ENCODE data around the gene JAKMIP1.

Gene JAKMIP1

GRCh38 chr4:6114601-6115000 is 85.7 kb downstream of the JAKMIP1 start:
- Histone ChIP-seq H3K27ac (ENCODE audit: low read depth, low read length) (no peak overlapping the region), H3K9ac (ENCODE audit: low read length) (no peak overlapping the region), H3K27me3 (ENCODE audit: control insufficient read depth, insufficient read depth, low read length) (no peaks in the 10 kb centered on the region; the same call in 1 of the 2 replicates), H3K9me3 (ENCODE audit: control insufficient read depth, insufficient read depth, low read depth, low read length) (no peaks in the 10 kb centered on the region), H3K36me3 (ENCODE audit: control insufficient read depth, insufficient read depth, low read length) (no peaks in the 10 kb centered on the region), H3K4me1 (ENCODE audit: control insufficient read depth, insufficient read depth, low read length) (peaks cover 31% of the 10 kb centered on the region), H3K4me3 (ENCODE audit: low read depth, low read length) (no peak overlapping the region)

GRCh38 chr4:6114181-6114580 is 86.2 kb downstream of the JAKMIP1 start:
- H3K9ac ChIP-seq (ENCODE audit: low read length), result no peak overlapping the region

DNA sequence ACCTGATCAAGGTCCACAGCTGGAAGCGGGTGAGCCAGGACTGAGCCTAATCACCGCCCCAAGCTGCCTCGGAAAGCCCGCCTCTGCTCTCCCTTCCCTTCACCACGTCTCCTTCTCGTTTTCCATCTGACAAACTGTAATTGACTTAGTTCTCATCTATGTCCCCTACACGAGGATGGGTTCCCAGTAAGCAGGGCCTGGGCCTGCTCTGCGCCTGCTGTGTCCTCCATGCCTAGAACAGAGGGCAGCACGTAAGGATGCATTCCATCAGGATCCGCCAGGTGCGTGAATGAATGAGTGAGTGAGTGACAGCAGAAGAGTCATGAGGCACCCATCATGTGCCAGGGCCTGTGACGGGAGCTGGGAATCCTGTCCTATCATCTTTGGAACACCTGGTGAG is 86.7 kb downstream of the JAKMIP1 start:
- Histone ChIP-seq H3K9ac (ENCODE audit: low read length) (no peak overlapping the region), H3K27ac (ENCODE audit: low read depth, low read length) (no peak overlapping the region), H3K4me1 (ENCODE audit: control insufficient read depth, insufficient read depth, low read length) (peaks cover 28% of the 10 kb centered on the region), H3K36me3 (ENCODE audit: control insufficient read depth, insufficient read depth, low read length) (no peaks in the 10 kb centered on the region), H3K4me3 (ENCODE audit: low read depth, low read length) (no peak overlapping the region), H3K9me3 (ENCODE audit: control insufficient read depth, insufficient read depth, low read depth, low read length) (no peaks in the 10 kb centered on the region), H3K27me3 (ENCODE audit: control insufficient read depth, insufficient read depth, low read length) (no peaks in the 10 kb centered on the region; the same call in 1 of the 2 replicates)

More at GRCh38 chr4:6114181-6114580, 86.2 kb downstream of the JAKMIP1 start:
- H3K27me3 ChIP-seq (ENCODE audit: control insufficient read depth, insufficient read depth, low read length), result no peaks in the 10 kb centered on the region; the same call in 1 of the 2 replicates
- H3K27ac ChIP-seq (ENCODE audit: low read depth, low read length), result no peak overlapping the region
- H3K36me3 ChIP-seq (ENCODE audit: control insufficient read depth, insufficient read depth, low read length), result no peaks in the 10 kb centered on the region
- no peak overlapping the region for H3K4me3 ChIP-seq (ENCODE audit: low read depth, low read length)
- peaks cover 31% of the 10 kb centered on the region for H3K4me1 ChIP-seq (ENCODE audit: control insufficient read depth, insufficient read depth, low read length)
- no peaks in the 10 kb centered on the region for H3K9me3 ChIP-seq (ENCODE audit: control insufficient read depth, insufficient read depth, low read depth, low read length)

GRCh38 chr4:6112606-6113290 is 87.6 kb downstream of the JAKMIP1 start:
- Histone ChIP-seq H3K27ac (ENCODE audit: low read depth, low read length) (no peak overlapping the region), H3K9me3 (ENCODE audit: control insufficient read depth, insufficient read depth, low read depth, low read length) (no peaks in the 10 kb centered on the region), H3K36me3 (ENCODE audit: control insufficient read depth, insufficient read depth, low read length) (no peaks in the 10 kb centered on the region), H3K9ac (ENCODE audit: low read length) (no peak overlapping the region), H3K4me1 (ENCODE audit: control insufficient read depth, insufficient read depth, low read length) (peaks cover 21% of the 10 kb centered on the region), H3K27me3 (ENCODE audit: control insufficient read depth, insufficient read depth, low read length) (no peaks in the 10 kb centered on the region; the same call in 1 of the 2 replicates), H3K4me3 (ENCODE audit: low read depth, low read length) (no peak overlapping the region)

GRCh38 chr4:6111354-6111960 is 88.9 kb downstream of the JAKMIP1 start:
- Histone ChIP-seq H3K27me3 (ENCODE audit: control insufficient read depth, insufficient read depth, low read length) (no peaks in the 10 kb centered on the region; the same call in 1 of the 2 replicates), H3K36me3 (ENCODE audit: control insufficient read depth, insufficient read depth, low read length) (no peaks in the 10 kb centered on the region), H3K27ac (ENCODE audit: low read depth, low read length) (no peak overlapping the region), H3K9ac (ENCODE audit: low read length) (no peak overlapping the region), H3K4me3 (ENCODE audit: low read depth, low read length) (no peak overlapping the region), H3K9me3 (ENCODE audit: control insufficient read depth, insufficient read depth, low read depth, low read length) (no peaks in the 10 kb centered on the region), H3K4me1 (ENCODE audit: control insufficient read depth, insufficient read depth, low read length) (peaks cover 14% of the 10 kb centered on the region)

- peaks cover under 1% of the 10 kb centered on the region; the same call in 1 of the 2 replicates for H3K9me3 ChIP-seq (ENCODE audit: control insufficient read depth, insufficient read depth, low read depth, low read length)
- H3K4me1 ChIP-seq (ENCODE audit: control insufficient read depth, insufficient read depth, low read length), result peaks cover 7% of the 10 kb centered on the region; the same call in 1 of the 2 replicates
- H3K27me3 ChIP-seq (ENCODE audit: control insufficient read depth, insufficient read depth, low read length), result no peaks in the 10 kb centered on the region; the same call in 1 of the 2 replicates
- no peak overlapping the region for H3K4me3 ChIP-seq (ENCODE audit: low read depth, low read length)
- H3K9ac ChIP-seq (ENCODE audit: low read length), result no peak overlapping the region
- H3K27ac ChIP-seq (ENCODE audit: low read depth, low read length), result no peak overlapping the region
- no peaks in the 10 kb centered on the region for H3K36me3 ChIP-seq (ENCODE audit: control insufficient read depth, insufficient read depth, low read length)
Measured at GRCh38 chr4:6110681-6111353, 89.5 kb downstream of the JAKMIP1 start.

DNA sequence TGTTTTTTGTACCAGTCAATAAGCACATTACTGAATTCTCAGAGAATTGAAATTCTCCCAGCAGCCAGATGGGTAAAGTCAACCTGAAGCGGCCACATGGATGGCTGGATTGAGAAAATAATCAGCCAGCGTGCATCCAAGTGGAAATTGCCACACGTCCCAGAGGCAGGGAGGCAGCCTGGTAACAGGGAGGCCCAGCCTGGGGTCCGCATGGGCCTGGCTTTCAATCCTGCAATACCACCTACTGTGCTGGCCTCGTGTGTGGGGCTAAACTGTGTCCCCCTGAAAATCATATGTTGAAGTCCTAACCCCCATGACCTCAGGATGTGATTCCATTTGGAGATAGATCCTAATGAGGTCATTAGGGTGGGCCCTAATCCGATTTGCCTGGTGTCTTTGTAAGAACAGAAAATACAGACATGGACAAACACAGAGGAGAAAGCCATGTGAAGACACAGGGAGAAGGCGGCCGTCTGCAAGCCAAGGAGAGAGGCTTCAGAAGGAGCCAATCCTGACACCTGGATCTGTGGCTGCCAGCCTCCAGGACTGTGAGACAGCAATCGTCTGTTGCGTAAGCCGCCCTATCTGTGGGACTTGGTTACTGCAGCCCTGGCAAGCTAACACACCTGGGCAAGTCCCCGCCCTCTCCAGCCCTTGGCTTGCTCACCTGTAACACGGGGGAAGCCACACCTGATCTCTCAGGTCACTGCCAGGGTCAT is 90.3 kb downstream of the JAKMIP1 start:
- H3K9ac ChIP-seq (ENCODE audit: low read length), result no peak overlapping the region
- peaks cover 9% of the 10 kb centered on the region for H3K9me3 ChIP-seq (ENCODE audit: control insufficient read depth, insufficient read depth, low read depth, low read length)
- no peak overlapping the region for H3K27ac ChIP-seq (ENCODE audit: low read depth, low read length)
- no peaks in the 10 kb centered on the region; the same call in 1 of the 2 replicates for H3K27me3 ChIP-seq (ENCODE audit: control insufficient read depth, insufficient read depth, low read length)
- H3K4me1 ChIP-seq (ENCODE audit: control insufficient read depth, insufficient read depth, low read length), result peaks cover 8% of the 10 kb centered on the region
- H3K36me3 ChIP-seq (ENCODE audit: control insufficient read depth, insufficient read depth, low read length), result no peaks in the 10 kb centered on the region; the same call in 1 of the 2 replicates
- H3K4me3 ChIP-seq (ENCODE audit: low read depth, low read length), result no peak overlapping the region

DNA sequence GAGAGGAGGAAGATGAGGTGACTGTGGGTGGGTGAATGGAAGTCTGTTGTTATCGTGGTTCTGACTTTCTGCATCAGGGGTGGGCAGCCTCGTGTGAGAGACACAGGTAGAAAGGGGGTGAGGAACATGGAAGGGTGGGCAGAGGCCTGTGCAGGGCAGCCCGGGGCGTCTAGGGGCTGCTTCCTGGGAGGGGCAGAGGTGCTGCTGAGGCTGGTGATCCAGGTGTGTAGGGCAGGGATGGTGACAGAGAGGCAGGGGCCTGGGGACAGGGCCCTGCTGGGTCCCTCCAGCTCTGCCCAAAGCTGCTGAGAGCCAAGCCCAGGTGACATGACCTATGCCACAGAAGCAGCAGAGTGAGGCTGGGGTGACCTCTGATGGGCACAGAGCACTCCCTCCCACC is 92.5 kb downstream of the JAKMIP1 start:
- Histone ChIP-seq H3K9me3 (ENCODE audit: control insufficient read depth, insufficient read depth, low read depth, low read length) (peaks cover 9% of the 10 kb centered on the region), H3K27me3 (ENCODE audit: control insufficient read depth, insufficient read depth, low read length) (no peaks in the 10 kb centered on the region; the same call in 1 of the 2 replicates), H3K4me3 (ENCODE audit: low read depth, low read length) (no peak overlapping the region), H3K9ac (ENCODE audit: low read length) (no peak overlapping the region), H3K36me3 (ENCODE audit: control insufficient read depth, insufficient read depth, low read length) (no peaks in the 10 kb centered on the region; the same call in 1 of the 2 replicates), H3K4me1 (ENCODE audit: control insufficient read depth, insufficient read depth, low read length) (peaks cover 14% of the 10 kb centered on the region), H3K27ac (ENCODE audit: low read depth, low read length) (no peak overlapping the region)

DNA sequence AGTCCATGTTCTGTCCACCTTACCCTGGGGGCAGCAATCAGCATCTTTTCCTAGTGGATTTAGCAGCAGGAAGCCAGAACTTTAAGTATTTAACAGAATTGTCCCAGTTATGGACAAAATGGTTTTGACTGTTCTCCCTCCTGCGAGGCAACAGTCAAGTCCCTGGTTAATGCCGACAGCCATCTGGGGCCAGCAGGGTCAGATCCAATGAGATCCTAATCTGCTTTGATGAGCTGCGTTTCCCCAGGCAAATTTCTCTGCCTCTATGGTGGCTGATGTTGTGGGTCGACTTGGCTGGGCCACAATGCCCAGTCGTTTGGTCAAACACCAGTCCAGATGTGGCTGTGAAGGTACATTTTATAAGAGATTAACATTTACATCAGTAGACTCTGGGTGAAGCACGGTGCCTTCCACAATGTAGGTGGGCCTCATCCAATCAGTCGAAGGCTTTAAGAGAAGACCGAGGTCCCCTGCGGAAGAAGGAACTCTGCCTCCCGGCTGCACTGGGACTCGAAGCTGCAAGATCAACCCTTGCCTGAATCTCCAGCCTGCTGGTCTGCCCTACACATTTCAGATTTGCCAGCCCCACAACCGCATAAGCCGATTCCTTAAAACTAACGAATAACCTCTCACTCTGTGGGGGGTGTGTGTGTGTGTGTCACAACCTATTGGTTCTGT is 93.1 kb downstream of the JAKMIP1 start:
- no peaks in the 10 kb centered on the region; the same call in 1 of the 2 replicates for H3K27me3 ChIP-seq (ENCODE audit: control insufficient read depth, insufficient read depth, low read length)
- no peak overlapping the region for H3K27ac ChIP-seq (ENCODE audit: low read depth, low read length)
- H3K36me3 ChIP-seq (ENCODE audit: control insufficient read depth, insufficient read depth, low read length), result no peaks in the 10 kb centered on the region; the same call in 1 of the 2 replicates

DNA sequence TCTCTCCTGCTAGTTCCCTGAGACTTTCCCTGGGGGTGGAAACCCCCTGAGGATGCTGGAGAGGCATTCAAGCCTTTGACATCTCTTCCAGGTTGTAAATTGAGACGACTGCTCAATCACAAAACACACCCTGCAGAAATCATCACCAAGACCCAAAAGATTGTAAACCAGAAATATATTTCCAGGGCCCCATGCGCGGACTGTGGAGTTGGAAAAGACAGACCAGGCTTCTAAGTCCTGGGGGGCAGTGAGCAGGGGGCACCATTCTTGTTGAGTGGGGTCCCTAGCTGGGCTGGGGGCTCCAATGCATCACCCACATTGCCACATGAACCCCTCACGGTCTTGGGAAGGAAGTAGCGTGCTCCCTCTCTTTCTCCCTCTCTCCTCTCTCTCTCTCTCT is 94.2 kb downstream of the JAKMIP1 start:
- H3K27ac ChIP-seq (ENCODE audit: low read depth, low read length), result no peak overlapping the region
- H3K4me1 ChIP-seq (ENCODE audit: control insufficient read depth, insufficient read depth, low read length), result peaks cover 8% of the 10 kb centered on the region
- H3K36me3 ChIP-seq (ENCODE audit: control insufficient read depth, insufficient read depth, low read length), result no peaks in the 10 kb centered on the region; the same call in 1 of the 2 replicates
- peaks cover 9% of the 10 kb centered on the region for H3K9me3 ChIP-seq (ENCODE audit: control insufficient read depth, insufficient read depth, low read depth, low read length)
- H3K27me3 ChIP-seq (ENCODE audit: control insufficient read depth, insufficient read depth, low read length), result no peaks in the 10 kb centered on the region
- H3K9ac ChIP-seq (ENCODE audit: low read length), result no peak overlapping the region
- no peak overlapping the region for H3K4me3 ChIP-seq (ENCODE audit: low read depth, low read length)

More for the DNA sequence above, 93.1 kb downstream of the JAKMIP1 start:
- Histone ChIP-seq H3K4me1 (ENCODE audit: control insufficient read depth, insufficient read depth, low read length) (peaks cover 11% of the 10 kb centered on the region), H3K9me3 (ENCODE audit: control insufficient read depth, insufficient read depth, low read depth, low read length) (peaks cover 9% of the 10 kb centered on the region), H3K9ac (ENCODE audit: low read length) (no peak overlapping the region), H3K4me3 (ENCODE audit: low read depth, low read length) (no peak overlapping the region)
